HCT116 (cell line): ENCODE measurements around the gene INO80C. TPM values are rescaled to one million over a fixed set of nuclear protein-coding genes. Genes with fewer than 3 reads are reported as not detected.

Experiments
- ATAC-seq: fragments of 200-7000 bp; cut with Tn5 transposase; 2 replicates; pipeline ENCODE4 v1.9.1; 2020; ENCODE audit warnings: mild to moderate bottlenecking, moderate library complexity
- BruUV-seq: library from RNA; stranded (reverse); fragments of 400-500 nt; replicated peaks from 2 replicates; lab custom pipeline; 2021; lab: Mats Ljungman, UMichigan
- CTCF ChIA-PET: fragments of 300-600 bp; sonication (Branson Sonifier 250); formaldehyde crosslinking; loops from one replicate; lab custom pipeline; 2021; ENCODE audit warnings: antibody characterized with exemption; lab: Charles Lee
- POLR2A ChIA-PET: fragments of 300-600, 350-600 bp; sonication (Branson Sonifier 250); formaldehyde crosslinking; loops from one replicate; lab custom pipeline; 2021; ENCODE audit warnings: antibody characterized with exemption; lab: Charles Lee
- RAD21 ChIA-PET, 2 experiments: fragments of 300-600 bp; sonication (Branson Sonifier 250); formaldehyde crosslinking; loops; one replicate each; lab custom pipeline; 2023; ENCODE audit warnings: low total read pairs in 2 of 2; ENCODE audit not compliant: uncharacterized antibody in 2 of 2, unreplicated experiment in 2 of 2, low non-redundant PET in 1 of 2; lab: Charles Lee
- DNase-seq: peaks from one replicate; pipeline ENCODE4 v3.0.0-alpha.2; 2010; ENCODE audit warnings: low read depth, low spot score
- H2AFZ ChIP-seq: fragments of 200-600 bp; shearing (Covaris generic), sonication (generic); 2 replicates; pipeline ENCODE4 v1.6.1; 2017; ENCODE audit warnings: low read depth, mixed run types, mixed read lengths, antibody characterized with exemption, low read length; ENCODE audit not compliant: poor library complexity, severe bottlenecking
- H3K27ac ChIP-seq: 2 replicates; pipeline ENCODE4 v1.5.1; 2012; ENCODE audit warnings: low read depth, low read length
- H3K27me3 ChIP-seq: fragments of 200-600 bp; sonication (generic); 2 replicates; pipeline ENCODE4 v1.6.1; 2016; ENCODE audit warnings: mixed run types, low read length, mixed read lengths; ENCODE audit not compliant: insufficient read depth
- H3K36me3 ChIP-seq, 2 experiments: fragments of 200-500 bp in 1 of 2; fragments of 200-600 bp in 1 of 2; sonication (Bioruptor generic) in 1 of 2; sonication (generic) in 1 of 2; 2 replicates each; pipeline versions ENCODE4 v1.5.1 to v1.6.1; 2014 to 2016; ENCODE audit warnings: low read length in 2 of 2, inconsistent platforms in 1 of 2, mixed read lengths in 1 of 2, mixed run types in 1 of 2; ENCODE audit not compliant: insufficient read depth in 2 of 2, control insufficient read depth in 1 of 2
- H3K4me1 ChIP-seq, 2 experiments: fragments of 200-600 bp in 1 of 2; sonication (generic) in 1 of 2; 2 replicates each; pipeline versions ENCODE4 v1.5.1 to v1.6.1; 2012 to 2017; ENCODE audit warnings: low read length in 2 of 2, inconsistent platforms in 1 of 2, mild to moderate bottlenecking in 1 of 2, mixed read lengths in 1 of 2, mixed run types in 1 of 2, moderate library complexity in 1 of 2; ENCODE audit not compliant: insufficient read depth in 2 of 2, control insufficient read depth in 1 of 2
- H3K4me2 ChIP-seq: fragments of 200-600 bp; sonication (generic); 2 replicates; pipeline ENCODE4 v1.6.1; 2017; ENCODE audit warnings: mixed run types, low read length, mixed read lengths
- H3K4me3 ChIP-seq, 2 experiments: fragments of 200-600 bp in 1 of 2; sonication (generic) in 1 of 2; replicated peaks in 1 of 2; 2 replicates each; pipeline ENCODE4 v1.5.1; 2011 to 2016; ENCODE audit warnings: low read length in 2 of 2, control low read depth in 1 of 2, low read depth in 1 of 2, mild to moderate bottlenecking in 1 of 2, mixed read lengths in 1 of 2, mixed run types in 1 of 2
- H3K79me2 ChIP-seq: fragments of 200-600 bp; sonication (generic); 2 replicates; pipeline ENCODE4 v1.6.1; 2017; ENCODE audit warnings: mild to moderate bottlenecking, mixed run types, low read length, moderate library complexity, mixed read lengths; ENCODE audit not compliant: insufficient read depth
- H3K9ac ChIP-seq: fragments of 200-600 bp; sonication (generic); 2 replicates; pipeline ENCODE4 v1.6.1; 2016; ENCODE audit warnings: low read length, mixed read lengths
- H3K9me2 ChIP-seq: fragments of 200-600 bp; sonication (generic), shearing (Covaris generic); 2 replicates; pipeline ENCODE4 v1.6.1; 2017; ENCODE audit warnings: mixed run types, mild to moderate bottlenecking, moderate library complexity; ENCODE audit not compliant: insufficient read depth
- H3K9me3 ChIP-seq, 2 experiments: fragments of 200-500 bp in 1 of 2; fragments of 200-600 bp in 1 of 2; sonication (Bioruptor generic) in 1 of 2; sonication (generic) in 1 of 2; 2 replicates each; pipeline ENCODE4 v1.6.1; 2014 to 2017; ENCODE audit warnings: low read length in 2 of 2, mixed read lengths in 2 of 2, inconsistent platforms in 1 of 2, low read depth in 1 of 2, mild to moderate bottlenecking in 1 of 2, mixed run types in 1 of 2, moderate library complexity in 1 of 2; ENCODE audit not compliant: control insufficient read depth in 1 of 2, insufficient read depth in 1 of 2
- H4K20me1 ChIP-seq: fragments of 200-600 bp; sonication (generic), shearing (Covaris generic); 2 replicates; pipeline ENCODE4 v1.6.1; 2017; ENCODE audit warnings: mixed run types, mild to moderate bottlenecking, moderate library complexity; ENCODE audit not compliant: insufficient read depth
- ATF3 ChIP-seq: IDR thresholded peaks from 2 replicates; pipeline ENCODE4 v1.6.1; 2012
- CBX3 ChIP-seq: IDR thresholded peaks from 2 replicates; pipeline ENCODE4 v1.6.1; 2012; ENCODE audit warnings: low read depth
- EGR1 ChIP-seq: IDR thresholded peaks from 2 replicates; pipeline ENCODE4 v1.6.1; 2012; ENCODE audit warnings: low read depth
- ELF1 ChIP-seq: IDR thresholded peaks from 2 replicates; pipeline ENCODE4 v1.6.1; 2012; ENCODE audit warnings: low read depth, borderline replicate concordance
- EZH2 ChIP-seq: fragments of 200-600 bp; sonication (generic); IDR thresholded peaks from 2 replicates; pipeline ENCODE4 v1.6.1; 2017; ENCODE audit warnings: antibody characterized with exemption, mixed run types
- POLR2A ChIP-seq: IDR thresholded peaks from 2 replicates; pipeline ENCODE4 v1.7.0; 2011; ENCODE audit warnings: borderline replicate concordance; ENCODE audit not compliant: insufficient read depth, insufficient read length; ENCODE audit errors: extremely low read depth
- POLR2AphosphoS5 ChIP-seq: IDR thresholded peaks from 2 replicates; pipeline ENCODE4 v1.6.1; 2011; ENCODE audit warnings: mild to moderate bottlenecking, low read depth, low read length, moderate library complexity
- RAD21 ChIP-seq: IDR thresholded peaks from 2 replicates; pipeline ENCODE4 v1.6.1; 2012; ENCODE audit warnings: low read depth, mild to moderate bottlenecking
- SRF ChIP-seq: IDR thresholded peaks from 2 replicates; pipeline ENCODE4 v1.6.1; 2012; ENCODE audit warnings: low read depth
- TCF7L2 ChIP-seq: IDR thresholded peaks from 2 replicates; pipeline ENCODE4 v1.7.0; 2011; ENCODE audit warnings: borderline replicate concordance, inconsistent platforms; ENCODE audit not compliant: insufficient read depth, insufficient read length; ENCODE audit errors: extremely low read depth
- YY1 ChIP-seq: IDR thresholded peaks from 2 replicates; pipeline ENCODE4 v1.6.1; 2011; ENCODE audit warnings: low read length, low read depth, moderate library complexity, mild to moderate bottlenecking; ENCODE audit not compliant: insufficient replicate concordance; ENCODE audit errors: extremely low read depth
- ZFX ChIP-seq: fragments of 450-650 bp; IDR thresholded peaks from 2 replicates; pipeline ENCODE4 v1.6.1; 2017
- ZNF274 ChIP-seq: fragments of 200-500 bp; sonication (Bioruptor generic); IDR thresholded peaks from 2 replicates; pipeline ENCODE4 v1.6.1; 2014; ENCODE audit warnings: mild to moderate bottlenecking, low read depth, low read length, inconsistent platforms
- intact Hi-C: fragments of 100-400 bp; cut with micrococcal nuclease; formaldehyde crosslinking; loops from 2 replicates; pipeline ENCODE4 v1.10.0; 2022
- total RNA-seq: library from RNA; stranded (reverse); gene quantifications from one replicate; pipeline ENCODE4 v1.2.1, GENCODE V29; 2021; ENCODE audit not compliant: unreplicated experiment
- TF ChIP-seq, protein P1 (sequence below): IDR thresholded peaks from 2 replicates; pipeline ENCODE4 v1.6.1; 2012; ENCODE audit warnings: low read depth
- TF ChIP-seq, protein P2 (sequence below): IDR thresholded peaks from 2 replicates; pipeline ENCODE4 v1.6.1; 2011; ENCODE audit warnings: mild to moderate bottlenecking, low read length, moderate library complexity; ENCODE audit not compliant: insufficient replicate concordance; ENCODE audit errors: extremely low read depth

Gene INO80C
- total RNA-seq, 1 experiment from 2014 or later = 30.7 TPM

DNA sequence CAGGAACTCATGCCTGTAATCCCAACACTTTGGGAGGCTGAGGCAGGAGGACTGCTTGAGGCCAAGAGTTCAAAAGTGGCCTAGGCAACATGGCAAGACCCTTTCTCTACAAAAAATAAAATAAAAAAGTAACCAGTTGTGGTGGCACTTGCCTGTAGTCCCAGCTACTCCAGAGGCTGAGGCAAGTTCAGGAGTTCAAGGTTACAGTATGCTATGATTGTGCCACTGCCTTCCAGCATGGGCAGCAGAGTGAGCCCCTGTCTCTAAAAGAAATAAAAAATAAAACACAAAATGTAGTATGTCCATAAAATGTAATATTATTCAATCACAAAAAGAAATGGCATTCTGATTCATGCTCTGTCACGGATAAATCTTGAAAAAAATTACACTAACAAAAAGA is 11.9 kb downstream of the INO80C start:
- intact Hi-C loops = no loop called here
- ChIA-PET RAD21 (no interaction called here), POLR2A (no interaction called here), CTCF (no interaction called here)
- Histone ChIP-seq H3K4me1 (peaks cover 9 to 21% of the 10 kb centered on the region in 2 experiments), H3K9me2 (no peaks in the 10 kb centered on the region), H3K4me2 (no peak overlapping the region), H3K36me3 (no peaks in the 10 kb centered on the region), H3K9ac (no peak overlapping the region), H3K27ac (no peak overlapping the region), H4K20me1 (no peaks in the 10 kb centered on the region), H3K79me2 (peaks cover 14% of the 10 kb centered on the region), H3K4me3 (no peak overlapping the region), H2AFZ (no peak overlapping the region), H3K9me3 (no peaks in the 10 kb centered on the region), H3K27me3 (no peaks in the 10 kb centered on the region)
- no peak for TF ChIP-seq ELF1
- TF ChIP-seq EZH2 = no peak
- TF ChIP-seq CBX3 = no peak
- TF ChIP-seq TCF7L2 = no peak
- TF ChIP-seq ZFX = no peak
- no peak for TF ChIP-seq RAD21
- TF ChIP-seq, protein P1, sequence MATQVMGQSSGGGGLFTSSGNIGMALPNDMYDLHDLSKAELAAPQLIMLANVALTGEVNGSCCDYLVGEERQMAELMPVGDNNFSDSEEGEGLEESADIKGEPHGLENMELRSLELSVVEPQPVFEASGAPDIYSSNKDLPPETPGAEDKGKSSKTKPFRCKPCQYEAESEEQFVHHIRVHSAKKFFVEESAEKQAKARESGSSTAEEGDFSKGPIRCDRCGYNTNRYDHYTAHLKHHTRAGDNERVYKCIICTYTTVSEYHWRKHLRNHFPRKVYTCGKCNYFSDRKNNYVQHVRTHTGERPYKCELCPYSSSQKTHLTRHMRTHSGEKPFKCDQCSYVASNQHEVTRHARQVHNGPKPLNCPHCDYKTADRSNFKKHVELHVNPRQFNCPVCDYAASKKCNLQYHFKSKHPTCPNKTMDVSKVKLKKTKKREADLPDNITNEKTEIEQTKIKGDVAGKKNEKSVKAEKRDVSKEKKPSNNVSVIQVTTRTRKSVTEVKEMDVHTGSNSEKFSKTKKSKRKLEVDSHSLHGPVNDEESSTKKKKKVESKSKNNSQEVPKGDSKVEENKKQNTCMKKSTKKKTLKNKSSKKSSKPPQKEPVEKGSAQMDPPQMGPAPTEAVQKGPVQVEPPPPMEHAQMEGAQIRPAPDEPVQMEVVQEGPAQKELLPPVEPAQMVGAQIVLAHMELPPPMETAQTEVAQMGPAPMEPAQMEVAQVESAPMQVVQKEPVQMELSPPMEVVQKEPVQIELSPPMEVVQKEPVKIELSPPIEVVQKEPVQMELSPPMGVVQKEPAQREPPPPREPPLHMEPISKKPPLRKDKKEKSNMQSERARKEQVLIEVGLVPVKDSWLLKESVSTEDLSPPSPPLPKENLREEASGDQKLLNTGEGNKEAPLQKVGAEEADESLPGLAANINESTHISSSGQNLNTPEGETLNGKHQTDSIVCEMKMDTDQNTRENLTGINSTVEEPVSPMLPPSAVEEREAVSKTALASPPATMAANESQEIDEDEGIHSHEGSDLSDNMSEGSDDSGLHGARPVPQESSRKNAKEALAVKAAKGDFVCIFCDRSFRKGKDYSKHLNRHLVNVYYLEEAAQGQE = no peak
- TF ChIP-seq, protein P2, sequence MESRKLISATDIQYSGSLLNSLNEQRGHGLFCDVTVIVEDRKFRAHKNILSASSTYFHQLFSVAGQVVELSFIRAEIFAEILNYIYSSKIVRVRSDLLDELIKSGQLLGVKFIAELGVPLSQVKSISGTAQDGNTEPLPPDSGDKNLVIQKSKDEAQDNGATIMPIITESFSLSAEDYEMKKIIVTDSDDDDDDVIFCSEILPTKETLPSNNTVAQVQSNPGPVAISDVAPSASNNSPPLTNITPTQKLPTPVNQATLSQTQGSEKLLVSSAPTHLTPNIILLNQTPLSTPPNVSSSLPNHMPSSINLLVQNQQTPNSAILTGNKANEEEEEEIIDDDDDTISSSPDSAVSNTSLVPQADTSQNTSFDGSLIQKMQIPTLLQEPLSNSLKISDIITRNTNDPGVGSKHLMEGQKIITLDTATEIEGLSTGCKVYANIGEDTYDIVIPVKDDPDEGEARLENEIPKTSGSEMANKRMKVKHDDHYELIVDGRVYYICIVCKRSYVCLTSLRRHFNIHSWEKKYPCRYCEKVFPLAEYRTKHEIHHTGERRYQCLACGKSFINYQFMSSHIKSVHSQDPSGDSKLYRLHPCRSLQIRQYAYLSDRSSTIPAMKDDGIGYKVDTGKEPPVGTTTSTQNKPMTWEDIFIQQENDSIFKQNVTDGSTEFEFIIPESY = no peak
- TF ChIP-seq POLR2A = no peak
- no peak for TF ChIP-seq POLR2AphosphoS5
- TF ChIP-seq ZNF274 = no peak
- no peak for TF ChIP-seq YY1
- TF ChIP-seq EGR1 = no peak
- TF ChIP-seq SRF = no peak
- no peak for TF ChIP-seq ATF3
- no peak for ATAC-seq
- no TSS peak for BruUV-seq
- no peak for DNase-seq
